HepG2 (cell line): ENCODE measurements around the gene EDN3. TPM values are rescaled to one million over a fixed set of nuclear protein-coding genes. Genes with fewer than 3 reads are reported as not detected.

ENCODE experiments used
- ATAC-seq: fragments of 200-7000 bp; cut with Tn5 transposase; 3 replicates; pipeline ENCODE4 v1.9.1; 2020; ENCODE audit warnings: mild to moderate bottlenecking, moderate library complexity
- BruUV-seq: library from RNA; stranded (reverse); fragments of 400-500 nt; replicated peaks from 2 replicates; lab custom pipeline; 2021; lab: Mats Ljungman, UMichigan
- CTCF ChIA-PET: fragments of 300-600 bp; formaldehyde crosslinking; extraction: SDS; loops from one replicate; lab custom pipeline; 2021; ENCODE audit warnings: low total read pairs, inconsistent platforms, low intra/inter-chr PET ratio; lab: Yijun Ruan, JAX
- POLR2A ChIA-PET: fragments of 350-600 bp; sonication (Branson Sonifier 250); formaldehyde crosslinking; loops from one replicate; lab custom pipeline; 2020; ENCODE audit warnings: antibody characterized with exemption, inconsistent platforms; lab: Yijun Ruan, JAX
- DNase-seq: peaks from one replicate; pipeline ENCODE4 v3.0.0-alpha.2; 2015; ENCODE audit warnings: low spot score
- FAIRE-seq: peaks from 3 replicates; lab custom pipeline; 2011; peaks lifted over from hg19 to GRCh38; lab: Jason Lieb, UNC
- H2AFZ ChIP-seq: one replicate; pipeline ENCODE4 v1.6.1; 2011; ENCODE audit warnings: low read length, inconsistent platforms
- H3K27ac ChIP-seq: fragments of 300-600 bp; 3 replicates; pipeline ENCODE4 v1.8.0; 2011; ENCODE audit warnings: mixed run types, mild to moderate bottlenecking, mixed read lengths, low read length, inconsistent platforms; ENCODE audit not compliant: insufficient read depth; ENCODE audit errors: extremely low read length
- H3K27me3 ChIP-seq, 2 experiments: fragments of 200-600 bp in 1 of 2; 2 replicates in 1 of 2; 3 replicates in 1 of 2; pipeline versions ENCODE4 v1.6.0 to v1.8.0; 2011; ENCODE audit warnings: low read length in 2 of 2, mild to moderate bottlenecking in 2 of 2, moderate library complexity in 2 of 2, inconsistent platforms in 1 of 2; ENCODE audit not compliant: insufficient read depth in 2 of 2, control insufficient read depth in 1 of 2
- H3K36me3 ChIP-seq, 2 experiments: fragments of 200-600 bp in 1 of 2; replicated peaks in 1 of 2; 2 replicates in 1 of 2; 3 replicates in 1 of 2; pipeline versions ENCODE4 v1.5.1 to v1.8.0; 2011; ENCODE audit warnings: low read length in 2 of 2, inconsistent platforms in 1 of 2; ENCODE audit not compliant: insufficient read depth in 2 of 2, control insufficient read depth in 1 of 2
- H3K4me1 ChIP-seq: 2 replicates; pipeline ENCODE4 v1.5.1; 2012; ENCODE audit warnings: low read length, inconsistent platforms; ENCODE audit not compliant: insufficient read depth
- H3K4me2 ChIP-seq: 2 replicates; pipeline ENCODE4 v1.6.0; 2011; ENCODE audit warnings: low read depth, low read length, inconsistent platforms
- H3K4me3 ChIP-seq, 3 experiments: fragments of 200-600 bp in 1 of 3; sonication (generic), shearing (Covaris generic) in 1 of 3; replicated peaks in 1 of 3; 2 replicates each; pipeline ENCODE4 v1.5.1; 2011 to 2016; ENCODE audit warnings: low read length in 3 of 3, inconsistent platforms in 2 of 3, low read depth in 2 of 3, mild to moderate bottlenecking in 2 of 3, control low read depth in 1 of 3, mixed read lengths in 1 of 3; ENCODE audit not compliant: insufficient read depth in 1 of 3
- H3K79me2 ChIP-seq: one replicate; pipeline ENCODE4 v1.6.1; 2011; ENCODE audit warnings: low read length, inconsistent platforms; ENCODE audit not compliant: insufficient read depth
- H3K9ac ChIP-seq: 2 replicates; pipeline ENCODE4 v1.6.0; 2011; ENCODE audit warnings: mild to moderate bottlenecking, low read depth, low read length, inconsistent platforms; ENCODE audit not compliant: insufficient read depth
- H3K9me3 ChIP-seq: 2 replicates; pipeline ENCODE4 v1.5.1; 2012; ENCODE audit warnings: mild to moderate bottlenecking, low read length
- H4K20me1 ChIP-seq: 2 replicates; pipeline ENCODE4 v1.6.0; 2011; ENCODE audit warnings: inconsistent platforms, mild to moderate bottlenecking, low read length, moderate library complexity; ENCODE audit not compliant: insufficient read depth
- ATRX ChIP-seq: sonication (generic); formaldehyde crosslinking; IDR thresholded peaks from 2 replicates; pipeline ENCODE4 v1.4.0; 2020; ENCODE audit warnings: missing genetic modification reagents, borderline replicate concordance
- BORCS8-MEF2B ChIP-seq: sonication (generic); formaldehyde crosslinking; IDR thresholded peaks from 2 replicates; pipeline ENCODE4 v1.8.0; 2022; ENCODE audit warnings: mild to moderate bottlenecking, missing genetic modification reagents
- ESRRA ChIP-seq: sonication (generic); formaldehyde crosslinking; IDR thresholded peaks from 2 replicates; pipeline ENCODE4 v1.5.1; 2020; ENCODE audit warnings: mild to moderate bottlenecking, low read depth, missing genetic modification reagents
- EZH2 ChIP-seq: conservative IDR thresholded peaks from 2 replicates; pipeline ENCODE4 v1.6.1; 2012; ENCODE audit warnings: mild to moderate bottlenecking, low read depth, low read length, moderate library complexity
- HNF4G ChIP-seq, 2 experiments: sonication (generic) in 1 of 2; formaldehyde crosslinking in 1 of 2; IDR thresholded peaks; 2 replicates each; pipeline versions ENCODE4 v1.4.0 to v1.6.1; 2011 to 2020; ENCODE audit warnings: borderline replicate concordance in 2 of 2, low read depth in 2 of 2, mild to moderate bottlenecking in 2 of 2, low read length in 1 of 2, missing genetic modification reagents in 1 of 2, moderate library complexity in 1 of 2
- HNRNPUL1 ChIP-seq: fragments of 200-400 bp; formaldehyde crosslinking; IDR thresholded peaks from 2 replicates; pipeline ENCODE4 v1.6.1; 2017; ENCODE audit warnings: low read depth, mild to moderate bottlenecking, low read length, moderate library complexity
- KLF15 ChIP-seq: sonication (generic); formaldehyde crosslinking; IDR thresholded peaks from 2 replicates; pipeline ENCODE4 v1.8.1; 2023; ENCODE audit warnings: borderline replicate concordance, mild to moderate bottlenecking, inconsistent platforms, missing genetic modification reagents, mixed read lengths
- MLX ChIP-seq: IDR thresholded peaks from 2 replicates; pipeline ENCODE4 v1.6.1; 2016
- NFE2 ChIP-seq: sonication (generic); formaldehyde crosslinking; IDR thresholded peaks from 2 replicates; pipeline ENCODE4 v1.4.0; 2020; ENCODE audit warnings: missing genetic modification reagents
- SIN3A ChIP-seq: IDR thresholded peaks from 2 replicates; pipeline ENCODE4 v1.6.1; 2011; ENCODE audit warnings: low read depth, mild to moderate bottlenecking, control low read depth, low read length, borderline replicate concordance
- SNRNP70 ChIP-seq: fragments of 200-400 bp; formaldehyde crosslinking; IDR thresholded peaks from 2 replicates; pipeline ENCODE4 v1.6.1; 2017; ENCODE audit warnings: mild to moderate bottlenecking, low read depth, low read length, moderate library complexity
- TOPORS ChIP-seq: sonication (generic); formaldehyde crosslinking; IDR thresholded peaks from 2 replicates; pipeline ENCODE4 v1.8.0; 2023; ENCODE audit warnings: mild to moderate bottlenecking, missing genetic modification reagents
- ZNF101 ChIP-seq: sonication (generic); formaldehyde crosslinking; IDR thresholded peaks from 2 replicates; pipeline ENCODE4 v1.4.0; 2020; ENCODE audit warnings: mild to moderate bottlenecking, low read depth, missing genetic modification reagents, borderline replicate concordance
- ZNF24 ChIP-seq: fragments of 450-650 bp; IDR thresholded peaks from 2 replicates; pipeline ENCODE4 v1.6.1; 2017; ENCODE audit warnings: antibody characterized with exemption, mild to moderate bottlenecking
- ZNF512B ChIP-seq: sonication (generic); formaldehyde crosslinking; IDR thresholded peaks from 2 replicates; pipeline ENCODE4 v1.5.1; 2020; ENCODE audit warnings: missing genetic modification reagents, mild to moderate bottlenecking, borderline replicate concordance
- ZNF761 ChIP-seq: sonication (generic); formaldehyde crosslinking; conservative IDR thresholded peaks from 2 replicates; pipeline ENCODE4 v1.4.0; 2020; ENCODE audit warnings: mild to moderate bottlenecking, missing genetic modification reagents
- ZSCAN22 ChIP-seq: sonication (generic); formaldehyde crosslinking; IDR thresholded peaks from 2 replicates; pipeline ENCODE4 v1.4.0; 2020; ENCODE audit warnings: mild to moderate bottlenecking, missing genetic modification reagents
- WGBS: methylation state at CpG from one replicate; pipeline ENCODE4 v1.1.6; 2017; ENCODE audit warnings: low lambda C conversion rate; 5-methylcytosine and 5-hydroxymethylcytosine counted together
- in situ Hi-C: cut with HindIII; loops from 2 replicates; pipeline ENCODE4 v1.10.0; 2017; ENCODE audit warnings: low pct_unique_long_range_greater_than_20kb; ENCODE audit not compliant: extremely low pct_ligation_motif_present
- intact Hi-C: fragments of 100-400 bp; cut with micrococcal nuclease; formaldehyde crosslinking; loops from one replicate; pipeline ENCODE4 v1.10.0; 2022; ENCODE audit not compliant: unreplicated experiment
- polyA plus RNA-seq, 8 experiments: library from polyadenylated mRNA; depleted of rRNA in 3 of 8; stranded (reverse) in 7 of 8; unstranded in 1 of 8; fragments of >200 nt; fragmentation: Illumina TruSeq in 4 of 8; extraction: Trizol in 4 of 8; gene quantifications; 2 replicates each; pipeline versions ENCODE4 v1.2.1 to v1.2.3, GENCODE V29; 2011 to 2016; ENCODE audit warnings: low read depth in 4 of 8, missing spikeins in 1 of 8, mixed read lengths in 1 of 8; ENCODE audit not compliant: insufficient read depth in 1 of 8
- total RNA-seq, 5 experiments: library from RNA; depleted of rRNA; stranded (reverse); fragments of >200 nt; fragmentation: Illumina TruSeq; extraction: Trizol; gene quantifications; 2 replicates each; pipeline ENCODE4 v1.2.3, GENCODE V29; 2016; ENCODE audit warnings: low read depth in 1 of 5

The EDN3 gene
- total and polyA plus RNA-seq, 2 of the 13 experiments (the other 11 are each of a cell fraction or from before 2014, with no cell fraction given): not detected

GRCh38 chr20:59276938-59277337 lies 23.5 kb upstream of the EDN3 start:
- no peaks in the 10 kb centered on the region for H3K4me1 ChIP-seq
- ChIA-PET CTCF (no interaction called here), POLR2A (no interaction called here)
- no peaks in the 10 kb centered on the region for H3K9me3 ChIP-seq
- H3K79me2 ChIP-seq: no peaks in the 10 kb centered on the region
- H3K4me2 ChIP-seq: no peak overlapping the region
- H3K27me3 ChIP-seq: peaks cover 2 to 42% of the 10 kb centered on the region in 2 experiments; a peak in 4 of 5 replicates
- no peaks in the 10 kb centered on the region for H3K36me3 ChIP-seq
- FAIRE-seq: no peak
- no peak overlapping the region for H3K9ac ChIP-seq
- WGBS: 4% methylated on average over 5 of the region's 5 CpGs
- H2AFZ ChIP-seq: no peak overlapping the region
- in situ Hi-C loops: no loop called here
- no TSS peak for BruUV-seq
- no peak overlapping the region for H3K4me3 ChIP-seq
- no peaks in the 10 kb centered on the region for H4K20me1 ChIP-seq
- intact Hi-C loops: no loop called here
- no peak overlapping the region for H3K27ac ChIP-seq
- no peak for DNase-seq
- TF ChIP-seq TOPORS (CRISPR knock-in tag): no peak
- TF ChIP-seq ZNF512B: no peak
- TF ChIP-seq BORCS8-MEF2B: no peak
- TF ChIP-seq SNRNP70: no peak
- no peak for TF ChIP-seq ZNF101
- TF ChIP-seq SIN3A: no peak
- TF ChIP-seq KLF15 (CRISPR knock-in tag): no peak
- TF ChIP-seq HNRNPUL1: no peak
- TF ChIP-seq ZNF761: no peak
- no peak for TF ChIP-seq HNF4G (IDR thresholded peaks at IDR 0.05; ENCODE audit: borderline replicate concordance, low read depth, low read length)
- TF ChIP-seq HNF4G (CRISPR knock-in tag; IDR thresholded peaks at IDR 0.05; ENCODE audit: borderline replicate concordance, low read depth): no peak
- no peak for TF ChIP-seq NFE2 (CRISPR knock-in tag)
- no peak for TF ChIP-seq ZSCAN22 (CRISPR knock-in tag)
- TF ChIP-seq ZNF24: no peak
- TF ChIP-seq MLX (CRISPR knock-in tag): no peak
- no peak for TF ChIP-seq EZH2
- no peak for TF ChIP-seq ATRX (CRISPR knock-in tag)
- TF ChIP-seq ESRRA (CRISPR knock-in tag): no peak
- ATAC-seq: no peak
